Activated T-cell treated with anti-CD3 and anti-CD28 coated beads for 4 hours (primary cell): ENCODE data around the gene KCNK1.
"Not testable (repeated sequence)": the region's sequence is repeated elsewhere in the genome, so short reads cannot be mapped to it uniquely, and the experiment has no call there.

ENCODE experiments used
- DNase-seq: peaks from one replicate; pipeline ENCODE4 v3.0.0-alpha.2; 2020

The KCNK1 gene

GRCh38 chr1:233608988-233609387, 4.9 kb upstream of the KCNK1 start:
- DNase-seq = no peak

GRCh38 chr1:233609926-233610325, 4.0 kb upstream of the KCNK1 start:
- no peak for DNase-seq

- no peak for DNase-seq
Measured at GRCh38 chr1:233610628-233611027, 3.3 kb upstream of the KCNK1 start.

- not testable (repeated sequence) for DNase-seq
Measured at GRCh38 chr1:233611363-233611762, 2.5 kb upstream of the KCNK1 start.

- no peak for DNase-seq
Measured at GRCh38 chr1:233614173-233614742, 352 bp downstream of the KCNK1 start.

GRCh38 chr1:233614743-233615521, 1.0 kb downstream of the KCNK1 start:
- DNase-seq = no peak

GRCh38 chr1:233615571-233615970, 1.7 kb downstream of the KCNK1 start:
- no peak for DNase-seq

GRCh38 chr1:233617025-233617424, 3.1 kb downstream of the KCNK1 start:
- no peak for DNase-seq

GRCh38 chr1:233619414-233619813, 5.5 kb downstream of the KCNK1 start:
- DNase-seq = not testable (repeated sequence)

- no peak for DNase-seq
Measured at GRCh38 chr1:233620065-233620464, 6.2 kb downstream of the KCNK1 start.

GRCh38 chr1:233621923-233622322, 8.0 kb downstream of the KCNK1 start:
- DNase-seq = no peak

- DNase-seq = no peak
Measured at GRCh38 chr1:233624289-233624688, 10.4 kb downstream of the KCNK1 start.

GRCh38 chr1:233625087-233625486, 11.2 kb downstream of the KCNK1 start:
- DNase-seq = no peak

GRCh38 chr1:233625510-233625981, 11.6 kb downstream of the KCNK1 start:
- no peak for DNase-seq

GRCh38 chr1:233627376-233627775, 13.5 kb downstream of the KCNK1 start:
- peak; percentile 8 for DNase-seq

GRCh38 chr1:233627823-233628222, 13.9 kb downstream of the KCNK1 start:
- no peak for DNase-seq

- DNase-seq = no peak
Measured at GRCh38 chr1:233629305-233629935, 15.5 kb downstream of the KCNK1 start.

- no peak for DNase-seq
Measured at GRCh38 chr1:233631810-233632405, 18.0 kb downstream of the KCNK1 start.

GRCh38 chr1:233632436-233632835, 18.5 kb downstream of the KCNK1 start:
- no peak for DNase-seq

- DNase-seq = no peak
Measured at GRCh38 chr1:233635765-233636502, 22.0 kb downstream of the KCNK1 start.

GRCh38 chr1:233636503-233636877, 22.6 kb downstream of the KCNK1 start:
- no peak for DNase-seq

GRCh38 chr1:233638513-233638912, 24.6 kb downstream of the KCNK1 start:
- DNase-seq = no peak

GRCh38 chr1:233639611-233640010, 25.7 kb downstream of the KCNK1 start:
- DNase-seq = no peak
